Measurements from ENCODE around the gene GRM3. TPM values are rescaled to one million over a fixed set of nuclear protein-coding genes. Genes with fewer than 3 reads are reported as not detected.

Gene GRM3
- total and polyA plus RNA-seq, 7 donors: 0.03 TPM; not detected in 6

- Histone ChIP-seq H3K27ac (no peak overlapping the region), H3K4me3 (no peak overlapping the region), H3K9me3 (no peaks in the 10 kb centered on the region), H3K4me1 (no peaks in the 10 kb centered on the region), H3K27me3 (ENCODE audit: insufficient read depth in 3 of 3, low read length in 2 of 3) (no peaks in the 10 kb centered on the region), H3K36me3 (ENCODE audit: insufficient read depth in 1 of 2, low read depth in 1 of 2) (peaks cover 0 to 40% of the 10 kb centered on the region in 2 donors)
- DNase-seq (no peak), ATAC-seq (no peak)
- intact Hi-C loops (cut with DNase I): no loop called here
- TF ChIP-seq, protein P1, sequence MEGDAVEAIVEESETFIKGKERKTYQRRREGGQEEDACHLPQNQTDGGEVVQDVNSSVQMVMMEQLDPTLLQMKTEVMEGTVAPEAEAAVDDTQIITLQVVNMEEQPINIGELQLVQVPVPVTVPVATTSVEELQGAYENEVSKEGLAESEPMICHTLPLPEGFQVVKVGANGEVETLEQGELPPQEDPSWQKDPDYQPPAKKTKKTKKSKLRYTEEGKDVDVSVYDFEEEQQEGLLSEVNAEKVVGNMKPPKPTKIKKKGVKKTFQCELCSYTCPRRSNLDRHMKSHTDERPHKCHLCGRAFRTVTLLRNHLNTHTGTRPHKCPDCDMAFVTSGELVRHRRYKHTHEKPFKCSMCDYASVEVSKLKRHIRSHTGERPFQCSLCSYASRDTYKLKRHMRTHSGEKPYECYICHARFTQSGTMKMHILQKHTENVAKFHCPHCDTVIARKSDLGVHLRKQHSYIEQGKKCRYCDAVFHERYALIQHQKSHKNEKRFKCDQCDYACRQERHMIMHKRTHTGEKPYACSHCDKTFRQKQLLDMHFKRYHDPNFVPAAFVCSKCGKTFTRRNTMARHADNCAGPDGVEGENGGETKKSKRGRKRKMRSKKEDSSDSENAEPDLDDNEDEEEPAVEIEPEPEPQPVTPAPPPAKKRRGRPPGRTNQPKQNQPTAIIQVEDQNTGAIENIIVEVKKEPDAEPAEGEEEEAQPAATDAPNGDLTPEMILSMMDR (IDR thresholded peaks at IDR 0.05): no peak
- 35 to 76% (median 64%) methylated on average over 1 of the region's 1 CpG for WGBS, 3 donors
Observed at GRCh38 chr7:86908948-86909347, 265.2 kb downstream of the GRM3 start.

DNA sequence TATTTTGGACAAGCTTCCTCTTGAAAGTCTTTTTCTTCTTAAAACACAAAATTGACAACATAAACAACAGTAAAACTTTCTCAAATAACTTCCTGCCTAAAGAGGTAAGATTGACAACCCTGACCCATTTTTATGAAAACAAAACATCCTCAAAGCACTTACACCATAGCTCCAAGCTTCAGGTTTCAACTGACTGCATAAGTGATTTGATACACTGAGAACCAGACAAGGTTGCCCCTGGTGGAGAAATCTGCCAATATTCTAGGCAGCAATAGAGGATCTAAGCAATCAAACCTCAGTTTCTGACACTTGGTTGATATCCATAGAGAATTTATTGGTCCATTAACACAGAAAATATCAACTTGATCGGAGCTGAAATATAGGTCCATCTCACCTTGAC, 267.9 kb downstream of the GRM3 start:
- H3K36me3 ChIP-seq (ENCODE audit: insufficient read depth in 1 of 2, low read depth in 1 of 2): peaks cover 0 to 30% of the 10 kb centered on the region in 2 donors
- H3K4me3 ChIP-seq: no peak overlapping the region
- no peaks in the 10 kb centered on the region for H3K27me3 ChIP-seq (ENCODE audit: insufficient read depth in 3 of 3, low read length in 2 of 3)
- ATAC-seq (no peak), DNase-seq (no peak)
- H3K27ac ChIP-seq: no peak overlapping the region
- intact Hi-C loops (cut with DNase I): no loop called here
- H3K9me3 ChIP-seq: no peaks in the 10 kb centered on the region
- TF ChIP-seq, protein P1 (IDR thresholded peaks at IDR 0.05): no peak
- whole genome bisulfite sequencing, 3 donors: 59 to 91% (median 64%) methylated on average over 1 of the region's 1 CpG
- no peaks in the 10 kb centered on the region for H3K4me1 ChIP-seq

DNA sequence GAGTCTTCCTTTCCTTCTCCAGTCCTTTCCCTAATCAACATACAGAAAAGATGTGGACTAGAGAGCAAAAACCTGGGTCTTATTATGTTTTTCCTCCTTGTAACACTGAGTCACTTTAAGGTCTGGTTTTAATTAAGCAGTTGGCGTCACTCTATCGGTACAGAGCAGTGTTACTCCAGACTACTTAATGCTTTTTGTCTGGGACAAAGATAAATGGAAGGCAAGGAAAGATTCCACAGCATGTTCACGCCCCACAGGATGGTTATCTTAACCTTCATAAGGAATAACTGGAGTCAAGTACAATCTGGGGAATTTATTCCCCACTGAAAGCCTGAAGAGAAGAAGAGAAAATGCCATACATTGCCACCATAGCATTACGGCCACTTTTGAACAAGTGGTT, 270.0 kb downstream of the GRM3 start:
- Histone ChIP-seq H3K9me3 (no peaks in the 10 kb centered on the region), H3K36me3 (ENCODE audit: insufficient read depth in 1 of 2, low read depth in 1 of 2) (peaks cover 0 to 28% of the 10 kb centered on the region in 2 donors), H3K4me3 (no peak overlapping the region), H3K27ac (no peak overlapping the region), H3K27me3 (ENCODE audit: insufficient read depth in 3 of 3, low read length in 2 of 3) (no peaks in the 10 kb centered on the region), H3K4me1 (no peaks in the 10 kb centered on the region)
- DNase-seq (no peak), ATAC-seq (no peak)
- 78 to 80% (median 78%) methylated on average over 4 of the region's 4 CpGs for WGBS, 3 donors
- intact Hi-C loops (cut with DNase I): no loop called here
- TF ChIP-seq, protein P1 (IDR thresholded peaks at IDR 0.05): no peak
